Nephron (organoid): ENCODE results near the gene OAF.
"Not testable (repeated sequence)": the region's sequence is repeated elsewhere in the genome, so short reads cannot be mapped to it uniquely, and the experiment has no call there.

Experiments
- H3K27ac Mint-ChIP-seq, 3 experiments: 2 replicates each; pipeline ENCODE4 v1.8.0; 2020; ENCODE audit warnings: mixed read lengths in 3 of 3, mild to moderate bottlenecking in 2 of 3, moderate library complexity in 1 of 3
- H3K27me3 Mint-ChIP-seq: 2 replicates; pipeline ENCODE4 v1.8.0; 2021; ENCODE audit warnings: low read depth, mild to moderate bottlenecking, moderate library complexity, mixed read lengths
- H3K36me3 Mint-ChIP-seq: 2 replicates; pipeline ENCODE4 v1.8.0; 2020; ENCODE audit warnings: low read depth, mixed read lengths
- H3K4me1 Mint-ChIP-seq: 2 replicates; pipeline ENCODE4 v1.8.0; 2020; ENCODE audit warnings: mixed read lengths
- H3K4me3 Mint-ChIP-seq, 3 experiments: 2 replicates each; pipeline ENCODE4 v1.8.0; 2020; ENCODE audit warnings: mild to moderate bottlenecking in 3 of 3, mixed read lengths in 3 of 3, moderate library complexity in 2 of 3
- H3K9me3 Mint-ChIP-seq: 2 replicates; pipeline ENCODE4 v1.8.0; 2020; ENCODE audit warnings: mixed read lengths
- TF ChIP-seq, protein P1 (sequence below), 3 experiments: fragments of 200-600 bp; sonication (generic); IDR thresholded peaks; one replicate each; pipeline ENCODE4 v1.5.0; 2021; ENCODE audit warnings: antibody characterized with exemption in 3 of 3; ENCODE audit not compliant: unreplicated experiment in 3 of 3

OAF gene

DNA sequence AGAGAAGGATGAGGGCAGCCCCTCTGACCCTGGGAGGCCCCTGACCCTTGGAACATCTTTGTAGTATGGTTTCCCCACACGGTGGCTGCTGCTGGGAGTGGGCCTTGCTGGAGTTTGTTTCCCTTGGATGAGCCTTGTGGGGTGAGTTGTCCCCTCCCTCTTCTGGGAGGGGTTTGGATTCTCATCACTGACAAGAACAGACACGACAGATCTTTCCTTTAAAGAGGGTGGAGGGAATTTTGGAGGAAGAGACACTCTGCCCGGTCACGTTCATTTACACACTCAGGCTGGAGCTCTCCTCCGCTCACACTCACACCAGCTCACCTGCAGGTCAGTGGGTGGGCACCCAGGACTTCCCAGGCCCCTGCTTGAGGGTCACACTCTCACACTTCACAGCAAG lies 60.8 kb downstream of the OAF start:
- Mint-ChIP-seq H3K27ac (no peak overlapping the region), H3K36me3 (no peaks in the 10 kb centered on the region), H3K9me3 (no peaks in the 10 kb centered on the region), H3K4me1 (no peaks in the 10 kb centered on the region), H3K27me3 (peaks cover 24% of the 10 kb centered on the region), H3K4me3 (no peak overlapping the region)
- TF ChIP-seq, protein P1, sequence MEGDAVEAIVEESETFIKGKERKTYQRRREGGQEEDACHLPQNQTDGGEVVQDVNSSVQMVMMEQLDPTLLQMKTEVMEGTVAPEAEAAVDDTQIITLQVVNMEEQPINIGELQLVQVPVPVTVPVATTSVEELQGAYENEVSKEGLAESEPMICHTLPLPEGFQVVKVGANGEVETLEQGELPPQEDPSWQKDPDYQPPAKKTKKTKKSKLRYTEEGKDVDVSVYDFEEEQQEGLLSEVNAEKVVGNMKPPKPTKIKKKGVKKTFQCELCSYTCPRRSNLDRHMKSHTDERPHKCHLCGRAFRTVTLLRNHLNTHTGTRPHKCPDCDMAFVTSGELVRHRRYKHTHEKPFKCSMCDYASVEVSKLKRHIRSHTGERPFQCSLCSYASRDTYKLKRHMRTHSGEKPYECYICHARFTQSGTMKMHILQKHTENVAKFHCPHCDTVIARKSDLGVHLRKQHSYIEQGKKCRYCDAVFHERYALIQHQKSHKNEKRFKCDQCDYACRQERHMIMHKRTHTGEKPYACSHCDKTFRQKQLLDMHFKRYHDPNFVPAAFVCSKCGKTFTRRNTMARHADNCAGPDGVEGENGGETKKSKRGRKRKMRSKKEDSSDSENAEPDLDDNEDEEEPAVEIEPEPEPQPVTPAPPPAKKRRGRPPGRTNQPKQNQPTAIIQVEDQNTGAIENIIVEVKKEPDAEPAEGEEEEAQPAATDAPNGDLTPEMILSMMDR (IDR thresholded peaks at IDR 0.05; ENCODE audit: unreplicated experiment in 3 of 3) = no peak

DNA sequence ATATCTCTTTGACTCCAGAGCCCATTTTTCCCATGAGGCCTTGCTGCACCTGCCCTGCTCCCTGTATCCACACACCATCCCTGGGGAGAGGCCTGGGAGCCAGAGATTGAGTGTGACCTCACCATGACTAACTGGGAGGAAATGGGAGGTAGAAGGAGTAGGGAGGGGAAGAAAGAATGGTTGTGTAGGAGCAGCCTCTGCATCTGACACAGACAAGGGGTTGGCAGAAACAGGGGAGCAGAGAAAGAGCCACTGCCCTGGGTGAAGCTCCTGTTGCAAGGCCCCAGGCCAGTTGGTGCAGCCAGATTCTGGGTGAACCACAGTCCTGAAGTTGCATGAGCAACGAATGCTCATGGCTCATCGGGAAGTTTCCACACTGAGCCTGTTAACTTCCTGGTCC lies 61.5 kb downstream of the OAF start:
- H3K4me1 Mint-ChIP-seq = no peaks in the 10 kb centered on the region
- H3K27me3 Mint-ChIP-seq = peaks cover 19% of the 10 kb centered on the region
- H3K27ac Mint-ChIP-seq = no peak overlapping the region
- H3K9me3 Mint-ChIP-seq = no peaks in the 10 kb centered on the region
- no peak overlapping the region for H3K4me3 Mint-ChIP-seq
- H3K36me3 Mint-ChIP-seq = no peaks in the 10 kb centered on the region
- TF ChIP-seq, protein P1 (IDR thresholded peaks at IDR 0.05; ENCODE audit: unreplicated experiment in 3 of 3) = no peak

DNA sequence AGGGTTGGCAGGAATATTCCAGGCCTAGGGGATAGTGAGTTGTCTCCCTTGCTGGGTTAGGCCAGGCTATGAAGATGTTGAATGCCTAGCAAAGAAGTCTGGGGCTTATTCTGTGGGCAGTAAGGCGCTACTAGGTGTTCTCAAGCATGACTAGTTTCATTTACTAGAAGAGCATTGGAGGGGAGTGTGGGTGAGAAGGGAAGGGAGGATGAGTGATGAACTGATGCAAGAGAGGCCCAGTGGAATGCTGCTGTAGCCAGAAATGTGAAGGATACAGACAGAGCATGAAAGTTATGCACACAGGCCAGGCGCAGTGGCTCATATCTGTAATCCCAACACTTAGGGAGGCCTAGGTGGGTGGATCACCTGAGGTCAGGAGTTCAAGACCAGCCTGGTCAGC lies 62.6 kb downstream of the OAF start:
- Mint-ChIP-seq H3K4me1 (no peaks in the 10 kb centered on the region), H3K4me3 (no peak overlapping the region), H3K9me3 (no peaks in the 10 kb centered on the region), H3K27me3 (peaks cover 19% of the 10 kb centered on the region), H3K27ac (no peak overlapping the region), H3K36me3 (no peaks in the 10 kb centered on the region)
- TF ChIP-seq, protein P1 (IDR thresholded peaks at IDR 0.05; ENCODE audit: unreplicated experiment in 3 of 3) = no peak

DNA sequence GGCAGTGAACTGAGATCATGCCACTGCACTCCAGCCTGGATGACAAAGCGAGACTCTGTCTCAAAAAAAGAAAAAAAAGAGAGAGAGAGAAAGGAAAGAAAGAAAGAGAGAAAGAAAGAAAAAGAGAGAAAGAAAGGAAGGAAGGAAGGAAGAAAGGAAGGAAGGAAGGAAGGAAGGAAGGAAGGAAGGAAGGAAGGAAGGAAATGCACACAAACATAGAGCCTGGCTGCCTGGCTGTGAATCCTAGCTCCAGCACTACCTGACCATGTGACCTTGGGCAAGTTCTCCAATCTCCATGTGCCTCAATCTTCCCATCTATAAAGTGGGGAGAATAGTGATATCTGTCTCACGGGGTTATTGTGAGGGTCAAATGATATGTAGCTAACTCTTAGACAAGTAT lies 63.1 kb downstream of the OAF start:
- H3K9me3 Mint-ChIP-seq, H3K4me1 Mint-ChIP-seq, H3K4me3 Mint-ChIP-seq, H3K27ac Mint-ChIP-seq, H3K36me3 Mint-ChIP-seq: not testable (repeated sequence)
- H3K27me3 Mint-ChIP-seq = peaks cover 19% of the 10 kb centered on the region

DNA sequence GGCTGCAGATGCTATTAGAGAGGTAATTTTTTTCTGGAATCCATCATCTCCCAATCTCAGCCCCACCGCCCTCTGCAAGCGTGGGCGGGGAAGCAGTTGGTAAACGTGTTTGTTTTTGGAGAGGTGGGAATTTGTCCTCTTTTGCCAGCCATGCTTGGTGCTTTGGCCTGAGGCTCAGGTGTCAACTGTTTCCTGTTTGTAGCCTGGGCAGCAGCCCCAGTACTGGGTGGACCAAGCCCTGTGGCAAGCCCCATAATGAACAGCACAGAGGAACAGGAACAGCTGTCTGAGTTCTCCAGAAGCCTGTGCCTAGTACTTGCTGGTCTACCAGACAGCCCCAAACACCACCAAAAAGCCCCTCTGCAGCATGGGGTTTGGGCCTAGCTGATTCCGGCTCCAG lies 68.7 kb downstream of the OAF start:
- no peak overlapping the region for H3K27ac Mint-ChIP-seq
- H3K36me3 Mint-ChIP-seq = no peaks in the 10 kb centered on the region
- H3K27me3 Mint-ChIP-seq = peaks cover 18% of the 10 kb centered on the region
- H3K4me1 Mint-ChIP-seq = peaks cover 18% of the 10 kb centered on the region
- H3K9me3 Mint-ChIP-seq = no peaks in the 10 kb centered on the region
- TF ChIP-seq, protein P1 (IDR thresholded peaks at IDR 0.05; ENCODE audit: unreplicated experiment in 3 of 3) = no peak
- H3K4me3 Mint-ChIP-seq = no peak overlapping the region
